Amniotic epithelial cell (primary cell): ENCODE results near the gene SCEL.

ENCODE experiments used
- DNase-seq: peaks from one replicate; pipeline ENCODE4 v3.0.0-alpha.2; 2010; ENCODE audit warnings: low read depth

Gene SCEL

DNA sequence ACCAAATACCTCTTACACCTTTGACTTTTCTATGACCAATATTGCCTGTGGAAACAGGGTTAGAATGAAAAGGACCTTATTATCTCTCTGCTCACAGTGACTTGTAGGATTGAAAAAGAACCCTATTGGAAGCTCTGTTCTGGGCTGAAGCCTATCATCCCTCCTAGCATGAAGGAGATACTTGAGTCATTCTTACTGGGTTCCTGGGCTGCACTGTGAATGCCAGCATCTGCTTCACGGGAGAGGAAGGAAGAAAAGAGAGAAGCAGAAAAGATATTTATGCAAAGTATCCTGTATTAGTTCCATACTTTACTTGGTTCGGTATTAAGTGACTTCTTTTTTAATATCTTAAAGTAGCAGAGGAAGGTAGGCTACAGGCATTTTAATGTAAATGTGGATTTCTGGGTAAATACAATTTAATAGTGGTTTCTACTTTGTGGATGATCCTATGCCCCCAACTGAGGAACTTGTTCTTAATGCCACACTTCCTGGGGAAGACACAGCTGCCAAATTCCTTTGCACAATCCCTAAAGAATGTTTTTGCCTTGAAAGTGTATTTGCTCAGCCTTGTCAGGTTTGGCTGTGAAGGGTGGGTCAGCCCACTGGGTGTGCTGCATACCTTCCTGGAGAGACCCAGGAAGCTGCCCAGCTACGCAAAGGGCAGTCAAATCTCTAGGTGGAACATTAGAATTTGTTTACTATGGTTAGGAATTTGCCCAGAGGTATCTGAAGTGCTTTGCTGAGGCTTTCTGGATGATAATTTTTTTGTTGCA lies 13.7 kb upstream of the SCEL start:
- DNase-seq, result no peak

DNA sequence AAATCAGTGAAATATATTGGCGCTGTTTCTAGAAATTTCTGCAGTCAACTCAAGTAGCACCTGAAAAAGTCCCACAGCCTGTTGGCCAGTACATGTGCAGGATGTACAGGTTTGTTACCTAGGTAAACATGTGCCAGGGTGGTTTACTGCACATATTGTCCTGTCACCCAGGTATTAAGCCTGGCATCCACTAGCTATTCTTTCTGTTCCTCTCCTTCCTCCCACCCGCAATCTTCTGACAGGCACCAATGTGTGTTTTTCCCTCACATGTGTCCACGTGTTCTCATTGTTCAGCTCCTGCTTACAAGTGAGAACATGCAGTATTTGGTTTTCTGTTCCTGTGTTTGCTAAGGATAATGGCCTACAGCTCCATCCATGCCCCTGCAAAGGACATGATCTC lies 13.1 kb upstream of the SCEL start:
- DNase-seq, result no peak

GRCh38 chr13:77523386-77523785 lies 12.1 kb upstream of the SCEL start:
- no peak for DNase-seq

- no peak for DNase-seq
Measured at GRCh38 chr13:77523834-77524728, 11.4 kb upstream of the SCEL start.

DNA sequence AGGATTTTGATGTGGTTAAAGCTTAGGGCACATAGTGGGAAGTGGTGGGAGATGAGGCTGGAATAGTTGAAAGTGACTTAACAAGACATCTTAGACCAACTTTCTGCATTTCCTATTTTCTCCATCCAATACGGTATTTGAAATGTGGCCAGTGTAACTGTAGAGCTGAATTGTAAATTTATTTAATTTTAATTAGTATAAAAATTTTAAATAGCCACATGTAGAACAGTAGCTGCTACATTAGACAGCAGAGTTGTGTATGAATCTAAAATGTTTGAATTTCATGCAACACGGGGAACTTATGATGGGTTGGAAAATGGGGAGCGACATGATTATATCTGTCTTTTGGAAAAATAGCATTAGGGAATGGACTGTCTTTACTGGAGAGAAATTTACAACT lies 7.1 kb upstream of the SCEL start:
- no peak for DNase-seq

DNA sequence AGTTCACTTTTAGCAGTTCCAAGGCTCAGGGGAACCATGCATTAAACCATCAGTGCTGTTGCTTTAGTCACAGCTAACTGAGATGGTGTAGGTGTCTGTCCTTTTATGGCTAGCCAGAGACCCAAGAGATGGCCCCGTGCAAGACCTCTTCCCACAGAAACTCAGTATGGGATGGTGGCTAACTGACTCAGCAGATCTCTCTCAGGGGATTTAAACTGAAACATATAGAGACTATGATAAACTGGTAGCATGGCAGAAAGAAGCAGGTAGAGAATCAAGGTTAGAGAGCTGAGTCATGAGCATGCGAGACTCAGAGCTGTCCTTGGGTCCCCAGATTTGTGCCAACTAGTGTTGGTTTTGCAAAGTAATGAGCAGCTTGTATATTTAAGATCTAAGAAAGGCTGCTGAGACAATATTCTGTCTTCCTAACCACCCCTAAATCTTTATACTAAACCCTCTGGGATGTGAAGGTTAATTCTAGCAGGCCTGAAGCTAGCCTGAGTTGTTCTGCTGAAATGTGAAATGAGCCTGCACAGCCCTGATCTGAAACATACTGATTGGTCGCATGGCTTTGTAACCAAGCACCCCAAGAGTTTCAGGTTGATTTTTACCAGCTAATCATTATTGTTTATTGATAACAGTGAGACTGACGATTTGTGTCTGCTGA lies 6.5 kb upstream of the SCEL start:
- no peak for DNase-seq

- DNase-seq, result no peak
Measured at GRCh38 chr13:77529501-77529840, 6.0 kb upstream of the SCEL start.

DNA sequence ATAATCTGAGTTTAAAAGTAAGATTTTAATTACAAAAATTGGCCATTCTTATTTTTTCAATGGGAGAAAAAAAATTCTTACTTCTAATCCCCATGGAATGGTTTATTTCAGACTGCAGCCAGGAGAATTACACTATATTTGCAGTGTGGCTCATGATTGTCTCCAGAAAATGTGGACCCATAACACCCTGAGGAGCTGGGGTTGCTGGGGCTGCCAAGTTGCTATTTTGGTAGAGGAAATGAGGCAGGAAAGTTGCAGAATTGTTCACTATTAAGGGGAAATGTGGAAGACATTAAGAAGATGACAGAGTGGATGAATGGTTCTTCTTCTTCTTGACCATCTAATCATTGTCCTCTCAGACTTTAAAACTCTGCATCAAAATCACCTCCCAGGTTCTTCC lies 4.6 kb upstream of the SCEL start:
- no peak for DNase-seq

- no peak for DNase-seq
Measured at GRCh38 chr13:77532983-77533382, 2.5 kb upstream of the SCEL start.

DNA sequence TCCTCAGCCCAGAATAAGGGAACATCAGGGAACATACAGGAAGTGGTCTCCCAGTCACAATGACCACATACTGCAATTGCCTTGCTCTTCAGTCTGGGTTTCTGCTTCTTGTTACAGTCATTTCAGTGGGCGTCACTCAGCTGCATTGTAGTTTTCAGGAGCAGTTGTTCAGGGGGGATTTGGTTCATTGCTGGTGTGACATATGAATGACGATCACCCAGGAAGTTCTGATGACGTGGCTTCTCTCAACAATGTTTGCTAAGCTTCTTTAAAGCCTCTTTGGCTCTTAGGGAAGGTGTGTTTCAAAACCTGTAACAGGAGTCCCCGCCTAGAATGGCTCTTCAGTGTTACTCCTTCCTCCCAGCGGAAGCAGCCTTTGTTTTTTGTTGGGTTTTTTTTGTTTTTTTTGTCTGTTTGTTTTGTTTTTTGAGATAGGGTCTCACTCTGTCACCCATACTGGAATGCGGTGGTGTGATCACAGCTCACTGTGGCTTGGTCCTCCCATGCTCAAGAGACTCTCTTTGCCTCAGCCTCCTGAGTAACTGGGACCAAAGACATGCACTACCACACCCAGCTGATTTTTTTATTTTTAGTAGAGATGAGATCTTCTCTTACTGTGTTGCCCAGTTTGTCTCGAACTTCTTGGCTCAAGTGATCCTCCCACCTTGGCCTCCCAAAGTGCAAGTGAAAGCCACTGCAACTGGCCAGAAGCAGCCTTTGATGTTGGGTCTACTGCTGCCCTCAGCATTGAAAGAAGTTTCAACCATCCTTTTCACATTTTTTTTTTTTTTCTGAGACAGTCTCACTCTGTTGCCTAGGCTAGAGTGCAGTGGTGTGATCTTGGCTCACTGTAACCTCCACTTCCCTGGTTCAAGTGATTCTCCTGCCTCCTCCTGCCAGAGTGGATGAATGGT lies 1.4 kb upstream of the SCEL start:
- no peak for DNase-seq

DNA sequence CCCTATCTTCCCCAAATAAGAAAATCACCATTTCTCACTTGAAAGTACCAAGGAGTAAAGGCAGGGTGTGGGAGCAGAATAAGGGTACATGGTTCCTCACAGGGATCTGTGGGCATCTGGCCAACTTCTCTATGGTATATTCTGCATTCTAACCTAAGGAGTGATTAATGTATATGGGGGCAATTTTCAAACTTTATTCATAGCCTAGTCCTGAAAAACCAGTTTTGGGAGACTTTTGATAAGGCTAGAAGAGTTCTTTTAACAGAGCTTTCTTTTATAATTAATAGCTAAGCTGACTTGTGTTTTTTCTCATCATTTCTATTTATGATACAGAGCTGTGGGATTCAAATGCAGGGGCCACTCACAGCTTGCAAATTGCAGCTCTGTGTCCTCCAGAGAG lies 852 bp downstream of the SCEL start:
- no peak for DNase-seq

GRCh38 chr13:77537289-77537919 lies 1.9 kb downstream of the SCEL start:
- DNase-seq, result no peak

- DNase-seq, result no peak
Measured at GRCh38 chr13:77543711-77544110, 8.2 kb downstream of the SCEL start.

GRCh38 chr13:77544355-77544754 lies 8.8 kb downstream of the SCEL start:
- no peak for DNase-seq

DNA sequence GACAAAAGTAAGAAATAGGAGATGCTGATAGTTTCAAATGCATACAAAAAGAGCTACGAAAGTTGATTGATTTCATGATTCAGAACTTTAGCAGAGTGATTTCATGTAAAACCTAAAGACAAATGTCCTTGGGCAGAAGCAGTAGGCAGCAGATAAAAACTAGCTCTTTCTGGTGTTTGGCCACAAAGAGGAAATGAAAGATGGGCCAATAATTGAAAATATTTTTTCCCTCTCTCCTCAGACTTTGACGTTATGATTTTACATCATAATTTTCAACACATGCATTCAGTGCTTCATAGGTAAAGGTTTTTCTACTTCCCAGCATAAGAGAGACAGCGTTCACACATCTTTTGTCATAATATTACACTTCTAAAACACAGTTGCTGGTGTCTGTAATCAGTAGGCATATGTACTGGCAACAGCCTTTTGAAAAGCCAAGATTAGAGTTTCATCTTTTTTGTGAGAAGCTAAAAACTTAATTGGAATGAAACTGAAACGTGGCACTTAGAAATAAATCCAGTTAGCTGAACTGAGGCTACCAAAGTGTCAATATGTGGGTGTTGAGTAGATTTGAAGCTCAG lies 9.3 kb downstream of the SCEL start:
- no peak for DNase-seq

- DNase-seq, result no peak
Measured at GRCh38 chr13:77545626-77546412, 10.3 kb downstream of the SCEL start.

DNA sequence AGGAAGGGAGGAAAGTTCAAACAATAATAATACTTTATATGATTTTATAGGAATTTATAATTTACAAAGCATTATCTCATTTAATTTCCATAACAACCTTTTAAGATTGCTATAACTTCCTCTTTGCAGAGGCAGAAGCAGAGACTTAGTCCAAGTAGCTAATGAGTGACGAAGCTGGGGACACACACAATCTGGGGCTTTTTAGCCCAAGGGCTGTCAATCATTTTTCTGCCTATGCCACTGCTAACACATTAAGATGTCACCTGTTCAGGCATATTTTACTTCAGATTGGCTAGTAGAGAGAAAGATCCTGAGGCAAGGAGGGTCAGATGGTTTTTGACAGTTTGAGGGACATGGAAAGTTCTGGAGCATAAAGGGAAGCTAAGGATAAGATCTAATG lies 12.6 kb downstream of the SCEL start:
- no peak for DNase-seq

DNA sequence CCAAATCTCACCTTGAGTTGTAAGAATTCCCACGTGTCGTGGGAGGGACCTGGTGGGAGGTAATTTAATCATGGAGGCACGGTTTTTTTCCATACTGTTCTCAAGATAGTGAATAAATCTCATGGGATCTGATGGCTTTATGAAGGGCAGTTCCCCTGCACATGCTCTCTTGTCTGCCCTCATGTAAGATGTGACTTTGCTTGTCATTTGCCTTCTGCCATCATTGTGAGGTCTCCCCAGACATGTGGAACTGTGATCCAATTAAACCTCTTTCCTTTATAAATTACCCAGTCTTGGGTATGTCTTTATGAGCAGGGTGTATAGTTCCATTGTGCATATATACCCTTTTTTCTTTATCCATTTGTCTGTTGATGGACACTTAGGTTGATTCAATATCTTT lies 13.1 kb downstream of the SCEL start:
- DNase-seq, result no peak

DNA sequence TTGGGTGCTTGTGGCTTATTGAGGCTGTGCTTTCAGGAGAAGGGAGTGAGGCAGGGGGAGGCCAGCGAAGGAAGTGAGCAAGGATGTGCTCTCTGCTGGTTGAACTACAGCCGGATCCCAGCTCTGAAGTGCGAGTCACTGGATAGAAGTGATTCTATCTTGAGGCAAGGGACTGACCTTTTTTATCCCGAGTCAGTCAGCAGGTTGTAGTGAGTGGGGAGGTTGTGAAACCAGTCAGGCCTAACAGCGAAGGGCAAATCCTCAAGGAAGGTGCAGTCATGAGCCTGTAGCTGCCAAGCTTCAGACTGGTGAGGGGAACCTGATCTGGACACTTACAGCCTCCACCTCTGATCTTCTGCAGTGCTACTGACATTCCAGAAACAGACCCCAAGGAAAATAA lies 18.6 kb downstream of the SCEL start:
- no peak for DNase-seq

DNA sequence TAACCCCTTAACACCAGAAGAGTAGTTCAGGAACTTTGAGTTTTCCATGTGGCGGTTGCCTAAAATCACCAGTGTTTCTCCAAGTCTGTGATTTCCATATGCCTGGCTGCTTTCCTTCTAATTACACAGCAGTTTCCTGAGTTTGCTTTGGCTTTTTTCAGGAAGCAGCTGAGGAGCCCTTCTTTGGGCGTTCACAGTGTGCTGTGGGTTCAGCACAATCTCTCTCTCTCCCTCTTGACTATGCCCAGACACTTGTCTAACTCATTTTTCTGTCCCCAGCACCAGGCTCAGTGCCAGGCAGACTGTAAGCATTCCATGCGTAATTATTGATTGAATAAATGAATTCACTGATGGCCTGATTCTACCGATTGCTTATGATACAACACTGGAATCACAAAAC lies 19.7 kb downstream of the SCEL start:
- no peak for DNase-seq
